ENCODE measurements around the gene SMIM31. TPM values are rescaled to one million over a fixed set of nuclear protein-coding genes. Genes with fewer than 3 reads are reported as not detected.
A peak's percentile ranks its signal among the peaks of the same experiment; 100 is the strongest.

The SMIM31 gene
- total RNA-seq, 1 experiment from 2014 or later = not detected

GRCh38 chr4:164748375-164748774, 5.6 kb upstream of the SMIM31 start:
- Histone ChIP-seq H4K20me1 (ENCODE audit: insufficient read depth, low read depth, low read length) (no peaks in the 10 kb centered on the region), H3K9me2 (replicated peaks; ENCODE audit: insufficient read depth, low read length) (no peaks in the 10 kb centered on the region)
- peak; percentile 71 for DNase-seq

DNA sequence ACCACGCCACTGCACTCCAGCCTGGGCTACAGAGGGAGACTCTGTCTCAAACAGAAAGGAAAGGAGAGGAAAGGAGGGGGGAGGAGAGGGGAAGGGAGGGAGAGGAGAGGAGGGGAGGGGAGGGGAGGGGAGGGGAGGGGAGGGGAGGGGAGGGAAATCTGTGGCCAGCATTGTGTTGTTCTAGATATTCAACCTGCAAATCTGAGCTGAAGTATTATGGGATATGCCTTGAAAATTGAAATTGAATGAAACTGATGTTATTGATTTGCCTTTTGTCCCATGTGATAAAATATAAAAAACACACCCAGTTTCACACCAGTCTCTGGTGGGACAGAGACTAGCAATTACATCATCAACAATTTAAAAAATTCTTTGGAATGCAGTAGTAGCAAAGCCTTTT, 1.5 kb downstream of the SMIM31 start:
- H3K79me2 ChIP-seq (ENCODE audit: low read length) = no peaks in the 10 kb centered on the region
- no peak overlapping the region for H3K27ac ChIP-seq (ENCODE audit: low read length)
- no peak overlapping the region for H3K4me3 ChIP-seq (ENCODE audit: low read length)
- no peaks in the 10 kb centered on the region for H3K4me1 ChIP-seq (ENCODE audit: low read length)
- no peak overlapping the region for H2AFZ ChIP-seq (ENCODE audit: low read length)
- H3K27me3 ChIP-seq (ENCODE audit: low read length) = no peaks in the 10 kb centered on the region
- no peaks in the 10 kb centered on the region for H4K20me1 ChIP-seq (ENCODE audit: insufficient read depth, low read depth, low read length)
- H3K4me2 ChIP-seq (ENCODE audit: low read depth, low read length, poor library complexity, severe bottlenecking) = no peak overlapping the region
- DNase-seq = no peak
- H3K9me2 ChIP-seq (replicated peaks; ENCODE audit: insufficient read depth, low read length) = no peaks in the 10 kb centered on the region
- no peaks in the 10 kb centered on the region for H3K36me3 ChIP-seq (ENCODE audit: insufficient read depth, low read length)
- no peaks in the 10 kb centered on the region for H3K9me3 ChIP-seq (ENCODE audit: low read length)
- no peak overlapping the region for H3K9ac ChIP-seq (ENCODE audit: low read length)

More at GRCh38 chr4:164748375-164748774, 5.6 kb upstream of the SMIM31 start:
- Histone ChIP-seq H3K9ac (ENCODE audit: low read length) (no peak overlapping the region), H3K4me3 (ENCODE audit: low read length) (no peak overlapping the region), H3K79me2 (ENCODE audit: low read length) (no peaks in the 10 kb centered on the region), H2AFZ (ENCODE audit: low read length) (no peak overlapping the region), H3K36me3 (ENCODE audit: insufficient read depth, low read length) (no peaks in the 10 kb centered on the region), H3K4me1 (ENCODE audit: low read length) (no peaks in the 10 kb centered on the region), H3K4me2 (ENCODE audit: low read depth, low read length, poor library complexity, severe bottlenecking) (no peak overlapping the region), H3K27ac (ENCODE audit: low read length) (no peak overlapping the region), H3K27me3 (ENCODE audit: low read length) (no peaks in the 10 kb centered on the region; the same call in 1 of the 2 replicates), H3K9me3 (ENCODE audit: low read length) (no peaks in the 10 kb centered on the region)

GRCh38 chr4:164756686-164757085, 2.8 kb downstream of the SMIM31 start:
- Histone ChIP-seq H3K27ac (ENCODE audit: low read length) (no peak overlapping the region), H3K4me2 (ENCODE audit: low read depth, low read length, poor library complexity, severe bottlenecking) (no peak overlapping the region), H3K9ac (ENCODE audit: low read length) (no peak overlapping the region), H3K4me1 (ENCODE audit: low read length) (no peaks in the 10 kb centered on the region), H3K4me3 (ENCODE audit: low read length) (no peak overlapping the region), H3K9me2 (replicated peaks; ENCODE audit: insufficient read depth, low read length) (no peaks in the 10 kb centered on the region), H2AFZ (ENCODE audit: low read length) (no peak overlapping the region), H3K9me3 (ENCODE audit: low read length) (no peaks in the 10 kb centered on the region), H3K27me3 (ENCODE audit: low read length) (no peaks in the 10 kb centered on the region), H3K36me3 (ENCODE audit: insufficient read depth, low read length) (no peaks in the 10 kb centered on the region), H4K20me1 (ENCODE audit: insufficient read depth, low read depth, low read length) (no peaks in the 10 kb centered on the region), H3K79me2 (ENCODE audit: low read length) (no peaks in the 10 kb centered on the region)
- no peak for DNase-seq

DNA sequence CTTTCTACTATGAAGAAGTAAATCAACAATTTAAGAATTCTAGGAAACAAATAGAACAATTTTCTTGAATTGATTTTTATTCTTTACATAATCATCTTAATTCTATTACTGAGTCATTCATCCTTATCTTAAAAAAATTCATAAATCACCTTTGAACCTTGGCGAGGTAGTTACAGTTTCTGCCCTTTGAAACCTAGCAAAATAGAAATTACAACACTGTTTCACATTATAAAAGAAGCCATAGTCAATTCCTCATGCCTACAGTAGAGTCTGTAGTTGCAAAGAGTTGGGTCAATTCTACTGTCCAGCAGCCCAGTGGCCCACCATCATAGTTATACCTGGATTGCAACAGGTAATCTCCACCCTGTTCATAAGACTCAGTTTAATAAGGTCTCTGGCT, 7.3 kb downstream of the SMIM31 start:
- Histone ChIP-seq H3K27ac (ENCODE audit: low read length) (no peak overlapping the region), H3K9me2 (replicated peaks; ENCODE audit: insufficient read depth, low read length) (no peaks in the 10 kb centered on the region), H3K79me2 (ENCODE audit: low read length) (no peaks in the 10 kb centered on the region), H3K4me2 (ENCODE audit: low read depth, low read length, poor library complexity, severe bottlenecking) (no peak overlapping the region), H2AFZ (ENCODE audit: low read length) (no peak overlapping the region), H3K9me3 (ENCODE audit: low read length) (no peaks in the 10 kb centered on the region), H4K20me1 (ENCODE audit: insufficient read depth, low read depth, low read length) (no peaks in the 10 kb centered on the region), H3K36me3 (ENCODE audit: insufficient read depth, low read length) (no peaks in the 10 kb centered on the region), H3K4me1 (ENCODE audit: low read length) (no peaks in the 10 kb centered on the region), H3K27me3 (ENCODE audit: low read length) (no peaks in the 10 kb centered on the region), H3K9ac (ENCODE audit: low read length) (no peak overlapping the region), H3K4me3 (ENCODE audit: low read length) (no peak overlapping the region)
- no peak for DNase-seq

GRCh38 chr4:164761746-164762275, 7.9 kb downstream of the SMIM31 start:
- Histone ChIP-seq H3K9me3 (ENCODE audit: low read length) (no peaks in the 10 kb centered on the region), H2AFZ (ENCODE audit: low read length) (no peak overlapping the region), H3K27ac (ENCODE audit: low read length) (no peak overlapping the region), H3K36me3 (ENCODE audit: insufficient read depth, low read length) (no peaks in the 10 kb centered on the region), H3K4me2 (ENCODE audit: low read depth, low read length, poor library complexity, severe bottlenecking) (no peak overlapping the region), H3K27me3 (ENCODE audit: low read length) (no peaks in the 10 kb centered on the region), H3K9ac (ENCODE audit: low read length) (no peak overlapping the region), H4K20me1 (ENCODE audit: insufficient read depth, low read depth, low read length) (no peaks in the 10 kb centered on the region), H3K4me1 (ENCODE audit: low read length) (no peaks in the 10 kb centered on the region), H3K9me2 (replicated peaks; ENCODE audit: insufficient read depth, low read length) (no peaks in the 10 kb centered on the region), H3K79me2 (ENCODE audit: low read length) (no peaks in the 10 kb centered on the region), H3K4me3 (ENCODE audit: low read length) (no peak overlapping the region)
- no peak for DNase-seq

DNA sequence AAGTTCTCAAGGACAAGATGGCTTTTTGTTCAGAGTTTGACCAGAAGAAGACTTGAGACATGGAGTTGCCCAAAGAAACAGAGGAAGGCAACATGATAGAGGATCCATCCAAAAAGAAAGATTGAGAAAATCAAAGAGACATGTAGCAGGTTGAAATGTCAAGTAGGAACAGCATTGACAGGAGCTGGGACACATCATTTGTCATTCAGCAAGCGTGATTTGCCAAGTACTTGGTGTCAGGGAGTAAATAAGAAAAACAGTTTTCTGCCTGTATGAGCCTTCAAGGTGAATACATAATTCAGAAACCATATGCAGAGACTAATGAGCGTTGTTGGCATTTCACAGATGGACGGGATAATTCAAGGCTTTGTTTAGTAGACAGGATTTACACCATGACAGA, 11.2 kb downstream of the SMIM31 start:
- Histone ChIP-seq H3K9me2 (replicated peaks; ENCODE audit: insufficient read depth, low read length) (no peaks in the 10 kb centered on the region), H3K79me2 (ENCODE audit: low read length) (no peaks in the 10 kb centered on the region), H3K27me3 (ENCODE audit: low read length) (no peaks in the 10 kb centered on the region), H3K9ac (ENCODE audit: low read length) (no peak overlapping the region), H3K36me3 (ENCODE audit: insufficient read depth, low read length) (no peaks in the 10 kb centered on the region), H3K27ac (ENCODE audit: low read length) (no peak overlapping the region), H4K20me1 (ENCODE audit: insufficient read depth, low read depth, low read length) (no peaks in the 10 kb centered on the region), H2AFZ (ENCODE audit: low read length) (no peak overlapping the region), H3K4me1 (ENCODE audit: low read length) (no peaks in the 10 kb centered on the region), H3K4me3 (ENCODE audit: low read length) (no peak overlapping the region), H3K9me3 (ENCODE audit: low read length) (no peaks in the 10 kb centered on the region), H3K4me2 (ENCODE audit: low read depth, low read length, poor library complexity, severe bottlenecking) (no peak overlapping the region)
- no peak for DNase-seq

- Histone ChIP-seq H3K9me3 (ENCODE audit: low read length) (no peaks in the 10 kb centered on the region), H3K9ac (ENCODE audit: low read length) (no peak overlapping the region), H3K4me2 (ENCODE audit: low read depth, low read length, poor library complexity, severe bottlenecking) (no peak overlapping the region), H3K27ac (ENCODE audit: low read length) (no peak overlapping the region), H3K36me3 (ENCODE audit: insufficient read depth, low read length) (no peaks in the 10 kb centered on the region), H2AFZ (ENCODE audit: low read length) (no peak overlapping the region), H3K27me3 (ENCODE audit: low read length) (no peaks in the 10 kb centered on the region), H3K4me3 (ENCODE audit: low read length) (no peak overlapping the region), H3K4me1 (ENCODE audit: low read length) (no peaks in the 10 kb centered on the region), H3K79me2 (ENCODE audit: low read length) (no peaks in the 10 kb centered on the region), H4K20me1 (ENCODE audit: insufficient read depth, low read depth, low read length) (no peaks in the 10 kb centered on the region), H3K9me2 (replicated peaks; ENCODE audit: insufficient read depth, low read length) (no peaks in the 10 kb centered on the region)
- no peak for DNase-seq
Measured at GRCh38 chr4:164765833-164766232, 11.9 kb downstream of the SMIM31 start.

DNA sequence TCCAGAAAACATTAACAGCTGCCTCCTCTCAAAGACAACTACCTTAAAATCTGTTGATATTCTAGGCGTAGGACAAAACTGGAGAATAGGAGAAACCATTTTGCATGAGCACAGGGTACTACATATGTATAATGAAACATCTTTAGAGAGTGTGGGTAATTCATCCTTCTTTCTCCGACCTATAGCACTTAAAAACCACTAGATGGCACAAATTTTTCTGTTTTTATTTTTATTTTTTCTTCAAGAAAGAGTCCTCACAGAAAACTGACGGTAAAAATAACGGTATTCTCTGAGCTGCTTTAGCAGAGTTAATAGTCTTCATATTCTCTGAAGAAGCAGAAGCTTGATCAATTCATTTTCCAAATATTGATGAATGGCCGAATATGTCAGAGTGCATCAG, 14.6 kb downstream of the SMIM31 start:
- no peak overlapping the region for H3K27ac ChIP-seq (ENCODE audit: low read length)
- H3K79me2 ChIP-seq (ENCODE audit: low read length) = no peaks in the 10 kb centered on the region
- DNase-seq = peak; percentile 57
- no peaks in the 10 kb centered on the region for H3K27me3 ChIP-seq (ENCODE audit: low read length)
- H3K9ac ChIP-seq (ENCODE audit: low read length) = no peak overlapping the region
- H3K9me3 ChIP-seq (ENCODE audit: low read length) = no peaks in the 10 kb centered on the region
- no peak overlapping the region for H2AFZ ChIP-seq (ENCODE audit: low read length)
- no peaks in the 10 kb centered on the region for H3K9me2 ChIP-seq (replicated peaks; ENCODE audit: insufficient read depth, low read length)
- no peaks in the 10 kb centered on the region for H4K20me1 ChIP-seq (ENCODE audit: insufficient read depth, low read depth, low read length)
- H3K4me2 ChIP-seq (ENCODE audit: low read depth, low read length, poor library complexity, severe bottlenecking) = no peak overlapping the region
- H3K4me1 ChIP-seq (ENCODE audit: low read length) = no peaks in the 10 kb centered on the region
- H3K4me3 ChIP-seq (ENCODE audit: low read length) = no peak overlapping the region
- no peaks in the 10 kb centered on the region for H3K36me3 ChIP-seq (ENCODE audit: insufficient read depth, low read length)

All from Karpas-422 (cell line).